ENCODE measurements around the gene SNRNP200.

GRCh38 chr2:96347395-96347794, 42.0 kb upstream of the SNRNP200 start:
- no peak for TF ChIP-seq POLR2A (IDR thresholded peaks at IDR 0.05)
- TF ChIP-seq EP300 (IDR thresholded peaks at IDR 0.05; ENCODE audit: low read depth) = no peak
- no peak for TF ChIP-seq CTCF (IDR thresholded peaks at IDR 0.05)

All from transverse colon (tissue), 3 donors.